Nucleus accumbens (tissue), 56 donors: ENCODE results near the gene VSTM2A.
A peak's percentile ranks its signal among the peaks of the same experiment; 100 is the strongest.
"Not testable (repeated sequence)": the region's sequence is repeated elsewhere in the genome, so short reads cannot be mapped to it uniquely, and the experiment has no call there.

Experiments
- DNase-seq, 56 donors: peaks; one replicate each; lab custom pipeline; 2025; lab: John Stamatoyannopoulos, UW

The VSTM2A gene

GRCh38 chr7:54541669-54542625, at the start of gene VSTM2A:
TSS of gene VSTM2A (plus strand) at chr7:54542375. CDS start at chr7:54542731, 356 bp downstream.
- DNase-seq, result peak in 29 of 56 donors; percentile 10 to 81 (median 50)

GRCh38 chr7:54504531-54504930, 37.6 kb upstream of the VSTM2A start:
- not testable (repeated sequence) for DNase-seq

GRCh38 chr7:54529568-54529967, 12.6 kb upstream of the VSTM2A start:
- DNase-seq, result no peak

- DNase-seq, result no peak
Observed at GRCh38 chr7:54538122-54538521, 4.1 kb upstream of the VSTM2A start.

- peak in 3 of 56 donors; percentile 15 to 28 (median 27) for DNase-seq
Observed at GRCh38 chr7:54543051-54543488, 895 bp downstream of the VSTM2A start.

- DNase-seq, result no peak
Observed at GRCh38 chr7:54544149-54544526, 2.0 kb downstream of the VSTM2A start.

- no peak for DNase-seq
Observed at GRCh38 chr7:54544527-54545240, 2.5 kb downstream of the VSTM2A start.

GRCh38 chr7:54545241-54545563, 3.0 kb downstream of the VSTM2A start:
- DNase-seq, result no peak

- peak in 5 of 56 donors; percentile 9 to 57 (median 19) for DNase-seq
Observed at GRCh38 chr7:54546081-54546985, 4.2 kb downstream of the VSTM2A start.

GRCh38 chr7:54546986-54547314, 4.8 kb downstream of the VSTM2A start:
- DNase-seq, result no peak

GRCh38 chr7:54550471-54550870, 8.3 kb downstream of the VSTM2A start:
- DNase-seq, result no peak

- no peak for DNase-seq
Observed at GRCh38 chr7:54556121-54556520, 13.9 kb downstream of the VSTM2A start.

GRCh38 chr7:54559401-54559800, 17.2 kb downstream of the VSTM2A start:
- no peak for DNase-seq

- DNase-seq, result no peak
Observed at GRCh38 chr7:54560198-54560597, 18.0 kb downstream of the VSTM2A start.

GRCh38 chr7:54560723-54561122, 18.5 kb downstream of the VSTM2A start:
- no peak for DNase-seq

- no peak for DNase-seq
Observed at GRCh38 chr7:54563329-54563916, 21.2 kb downstream of the VSTM2A start.

GRCh38 chr7:54565432-54565831, 23.3 kb downstream of the VSTM2A start:
- DNase-seq, result no peak

- no peak for DNase-seq
Observed at GRCh38 chr7:54581511-54581910, 39.3 kb downstream of the VSTM2A start.

GRCh38 chr7:54591404-54592386, 49.5 kb downstream of the VSTM2A start:
- peak in 5 of 56 donors; percentile 8 to 21 (median 12) for DNase-seq
